ENCODE results near the gene CCL22. TPM values are rescaled to one million over a fixed set of nuclear protein-coding genes. Genes with fewer than 3 reads are reported as not detected.

CCL22 gene
- total RNA-seq, 1 donor from 2014 or later = not detected

GRCh38 chr16:57409870-57410587 lies 51.4 kb downstream of the CCL22 start:
- no peak for DNase-seq
- ATAC-seq (ENCODE audit: poor library complexity) = peak; percentile 20
- intact Hi-C loops (cut with DNase I) = loop anchor here (10.0 kb wide), 1 partner anchor 325 kb away; no protein-coding TSS in a partner anchor

- no peak for DNase-seq
- intact Hi-C loops (cut with DNase I) = loop anchor here (10.0 kb wide), 1 partner anchor 327 kb away; no protein-coding TSS in a partner anchor
These were observed 52.9 kb downstream of the CCL22 start for GRCh38 chr16:57411362-57411976.

GRCh38 chr16:57412584-57412983 lies 54.0 kb downstream of the CCL22 start:
- ATAC-seq (ENCODE audit: poor library complexity) (no peak), DNase-seq (no peak)
- intact Hi-C loops (cut with DNase I) = loop anchor here (10.0 kb wide), 1 partner anchor 328 kb away; no protein-coding TSS in a partner anchor

More at GRCh38 chr16:57411362-57411976, 52.9 kb downstream of the CCL22 start:
- ATAC-seq (ENCODE audit: poor library complexity) = no peak

DNA sequence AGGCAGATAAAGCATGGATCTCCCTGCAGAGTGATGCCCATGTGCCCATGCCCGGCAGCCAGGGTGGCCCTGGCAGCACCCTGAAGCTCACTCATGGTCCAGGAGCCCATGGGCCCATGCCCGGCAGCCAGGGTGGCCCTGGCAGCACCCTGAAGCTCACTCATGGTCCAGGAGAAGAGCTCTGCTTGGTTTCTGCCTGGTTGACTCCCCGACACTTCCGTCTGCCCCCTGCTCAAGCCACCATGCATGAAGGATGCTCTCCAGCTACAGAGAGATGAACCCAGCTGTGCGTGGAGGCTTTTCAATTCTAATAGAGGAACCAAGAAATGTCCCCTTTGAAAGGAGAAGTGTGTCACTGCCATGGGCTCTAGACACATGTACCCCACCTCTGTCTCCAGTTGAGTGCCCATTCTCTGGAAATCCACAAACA lies 54.7 kb downstream of the CCL22 start:
- intact Hi-C loops (cut with DNase I) = loop anchor here (10.0 kb wide), 1 partner anchor 329 kb away; no protein-coding TSS in a partner anchor
- DNase-seq = no peak
- no peak for ATAC-seq (ENCODE audit: poor library complexity)

GRCh38 chr16:57413733-57414132 lies 55.1 kb downstream of the CCL22 start:
- no peak for DNase-seq
- intact Hi-C loops (cut with DNase I) = loop anchor here (10.0 kb wide), 1 partner anchor 329 kb away; no protein-coding TSS in a partner anchor
- no peak for ATAC-seq (ENCODE audit: poor library complexity)

Other genes starting within 250 kb of the CCL22 start
- gene PSME3IP1, start 172.7 kb upstream of the CCL22 start, total RNA-seq = 54.8 TPM
- gene RSPRY1, start 172.5 kb upstream of the CCL22 start, total RNA-seq = 13.4 TPM
- 58.2 TPM for gene ARL2BP, start 113.5 kb upstream of the CCL22 start, total RNA-seq
- gene PLLP, start 74.1 kb upstream of the CCL22 start, total RNA-seq = 3.2 TPM
- gene CX3CL1, start 13.7 kb downstream of the CCL22 start, total RNA-seq = 11.6 TPM
- gene CCL17, start 46.0 kb downstream of the CCL22 start, total RNA-seq = not detected
- gene CIAPIN1, start 88.6 kb downstream of the CCL22 start, total RNA-seq = 41.8 TPM
- 225 TPM for gene COQ9, start 88.7 kb downstream of the CCL22 start, total RNA-seq
- 37.9 TPM for gene POLR2C, start 103.9 kb downstream of the CCL22 start, total RNA-seq
- gene DOK4, start 127.7 kb downstream of the CCL22 start, total RNA-seq = 7.5 TPM
- 10.5 TPM for gene CCDC102A, start 177.8 kb downstream of the CCL22 start, total RNA-seq
- gene ADGRG5, start 183.9 kb downstream of the CCL22 start, total RNA-seq = 0.05 TPM

Measured in Right ventricle myocardium superior (tissue), 1 donor.